Urothelium cell line (cell line): ENCODE data around the gene KLHL36.
"Not testable (repeated sequence)": the region's sequence is repeated elsewhere in the genome, so short reads cannot be mapped to it uniquely, and the experiment has no call there.

Experiments used
- DNase-seq: peaks from one replicate; pipeline ENCODE4 v3.0.0; 2011; ENCODE audit warnings: low spot score, mixed read lengths
- FAIRE-seq: peaks from 2 replicates; lab custom pipeline; 2011; peaks lifted over from hg19 to GRCh38; lab: Jason Lieb, UNC

Gene KLHL36

DNA sequence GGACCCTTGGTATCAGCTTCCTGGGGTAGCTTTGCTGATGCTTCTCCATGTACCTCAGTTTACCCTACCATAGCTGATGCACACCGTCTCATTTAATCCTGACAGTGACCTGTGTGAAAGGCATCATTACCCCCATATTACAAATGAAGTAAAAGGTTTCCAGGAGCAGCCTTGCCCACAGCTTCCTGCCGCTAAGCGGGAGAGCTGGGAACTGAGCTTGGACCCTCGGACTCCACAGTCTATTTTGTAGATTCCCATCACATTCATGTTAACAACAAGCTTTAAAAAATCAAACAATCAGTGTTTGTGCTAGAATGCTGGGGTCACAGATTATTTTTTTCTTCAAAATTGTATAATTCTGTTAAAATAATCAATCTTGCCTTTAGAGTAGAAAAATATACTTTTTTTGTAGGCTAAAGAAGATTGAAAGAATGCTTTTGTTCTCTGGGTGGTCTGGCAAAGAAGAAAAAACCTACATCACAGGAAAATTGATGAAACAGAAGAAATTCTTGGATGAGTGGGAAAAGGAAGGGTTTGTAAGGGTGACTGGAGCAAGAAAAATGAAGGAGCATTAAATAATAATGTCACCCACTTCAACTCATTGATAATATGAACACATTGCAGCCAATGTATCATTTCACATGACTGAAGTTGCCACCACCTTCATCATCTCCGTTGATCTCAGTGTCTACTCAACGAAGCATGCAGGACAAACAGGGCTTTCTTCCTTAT, 41.9 kb downstream of the KLHL36 start:
- no peak for FAIRE-seq
- DNase-seq, result no peak

DNA sequence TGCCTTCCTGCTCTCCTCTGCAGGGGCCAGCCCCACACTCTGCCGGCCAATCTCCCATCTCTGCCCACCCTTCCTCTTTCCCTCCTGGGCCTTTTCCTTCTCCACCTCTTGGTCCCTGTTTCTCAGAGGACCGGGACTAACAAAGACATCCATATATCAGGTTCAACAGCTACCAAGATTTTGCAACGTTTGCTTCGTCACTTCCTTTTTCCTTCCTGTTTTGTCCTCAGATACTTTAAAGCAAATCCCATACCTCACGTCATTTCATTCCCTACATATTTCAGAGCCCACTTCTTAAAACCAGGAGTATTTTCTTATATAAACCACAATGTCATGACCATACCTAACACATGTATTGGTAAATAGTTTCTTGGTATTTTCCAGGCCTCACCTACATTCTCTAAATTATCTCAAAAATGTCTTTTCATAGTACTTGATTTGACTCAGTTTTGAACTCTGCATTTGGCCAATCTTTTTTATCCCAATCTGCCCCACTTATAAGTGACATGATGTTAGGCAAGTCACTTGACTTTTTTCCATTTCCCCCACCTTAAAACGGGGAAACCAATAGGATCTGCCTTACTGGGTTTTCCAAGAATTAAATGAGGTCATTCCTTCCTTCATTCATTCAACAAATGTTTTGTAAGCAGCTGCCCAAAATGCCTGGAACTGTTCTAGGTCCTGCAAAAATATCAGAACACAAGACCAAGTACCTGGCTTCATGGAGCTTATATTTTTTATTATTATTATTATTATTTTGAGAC, 44.3 kb downstream of the KLHL36 start:
- DNase-seq, result no peak
- no peak for FAIRE-seq

DNA sequence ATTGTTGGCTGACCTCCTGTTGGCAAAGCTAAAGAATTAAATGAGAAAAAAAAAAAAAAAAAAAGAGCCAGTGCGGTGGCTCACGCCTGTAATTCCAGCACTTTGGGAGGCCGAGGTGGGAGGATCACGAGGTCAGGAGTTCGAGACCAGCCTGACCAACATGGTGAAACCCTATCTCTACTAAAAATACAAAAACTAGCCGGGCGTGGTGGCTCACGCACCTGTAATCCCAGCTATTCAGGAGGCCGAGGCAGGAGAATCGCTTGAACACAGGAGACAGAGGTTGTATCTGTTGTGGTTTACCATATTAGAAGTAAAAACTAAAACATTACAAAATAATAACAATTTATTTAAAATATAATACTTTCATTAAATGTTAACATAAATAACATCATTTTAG, 45.6 kb downstream of the KLHL36 start:
- FAIRE-seq, DNase-seq: not testable (repeated sequence)

DNA sequence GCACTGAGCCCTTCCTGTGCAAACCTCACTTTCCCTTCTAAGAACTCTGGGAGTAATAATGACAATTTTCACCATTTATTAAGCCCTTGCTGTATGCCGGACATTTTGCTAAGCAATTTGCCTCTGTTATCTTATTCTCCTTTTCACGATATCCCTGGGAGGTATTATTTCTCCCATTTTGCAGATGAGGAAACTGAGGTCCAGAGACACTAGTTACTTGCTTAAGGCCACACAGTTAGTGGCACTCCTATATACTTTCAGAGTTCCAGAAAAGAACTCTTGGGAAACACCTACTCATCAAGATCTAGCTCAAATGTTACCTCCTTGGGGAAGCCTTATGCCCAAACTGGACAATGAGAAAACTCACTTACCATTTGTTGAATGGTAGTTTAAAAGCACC, 46.7 kb downstream of the KLHL36 start:
- DNase-seq (no peak), FAIRE-seq (no peak)

DNA sequence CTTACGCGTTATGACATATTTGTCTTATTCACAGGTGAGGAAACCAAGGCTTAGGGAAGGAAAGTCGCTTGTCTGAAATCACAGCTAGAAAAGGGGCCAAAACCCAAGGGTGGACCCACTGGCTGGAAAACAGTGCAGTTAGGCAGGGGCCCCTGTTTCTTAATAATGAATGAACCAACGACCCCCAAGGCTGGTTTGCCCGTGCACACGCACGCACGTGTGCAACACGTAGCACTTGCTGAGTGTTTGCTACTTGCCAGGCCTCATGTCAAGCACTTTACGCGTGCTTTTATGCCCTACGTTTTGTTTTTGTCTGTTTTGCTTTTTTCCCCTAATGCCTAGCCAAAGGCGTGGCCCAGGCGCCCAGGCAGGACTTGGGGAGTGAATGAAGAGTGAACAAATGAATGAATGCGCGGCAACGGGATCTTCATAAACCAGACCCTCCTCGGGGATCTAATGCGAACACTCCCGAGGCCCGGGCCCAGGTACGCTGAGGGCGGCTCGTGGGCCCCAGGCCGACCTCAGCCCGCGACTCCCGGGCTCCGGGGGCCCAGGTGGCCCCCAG, 50.9 kb downstream of the KLHL36 start:
- DNase-seq (no peak), FAIRE-seq (no peak)

DNA sequence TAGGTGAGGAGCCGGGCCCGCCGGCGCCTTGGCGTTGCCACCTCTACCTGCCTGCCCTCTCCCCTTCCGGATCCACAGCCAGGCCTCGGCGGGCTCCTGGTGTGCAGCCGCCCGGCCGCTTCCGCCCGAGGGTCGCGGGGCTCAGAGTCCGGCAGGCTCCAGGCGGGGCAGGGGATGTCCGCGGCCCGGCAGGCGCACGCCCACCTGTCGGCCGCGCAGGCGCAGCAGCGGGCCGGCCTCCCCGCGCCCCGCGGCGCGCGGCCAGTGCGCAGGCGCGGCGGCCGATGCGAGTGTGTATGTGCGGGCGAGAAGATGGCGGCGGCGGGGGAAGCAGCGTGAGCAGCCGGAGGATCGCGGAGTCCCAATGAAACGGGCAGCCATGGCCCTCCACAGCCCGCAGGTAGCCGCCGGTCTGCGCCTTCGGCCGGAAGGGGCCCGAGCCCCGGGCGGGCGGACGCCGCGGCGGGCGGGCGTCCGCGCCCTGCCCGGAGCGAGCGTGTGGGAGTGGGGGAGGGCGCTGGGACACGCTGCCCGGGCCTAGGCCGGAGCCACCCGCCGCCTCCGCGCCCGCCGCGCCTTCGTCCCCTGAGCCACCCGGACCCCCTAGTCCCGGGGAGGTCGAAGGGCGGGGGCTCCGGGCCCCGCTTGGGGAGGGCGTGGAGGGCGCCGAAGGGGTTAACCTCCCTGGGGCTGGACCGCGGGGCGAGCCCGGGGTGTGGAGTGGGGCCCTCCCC, 51.6 kb downstream of the KLHL36 start, which contains the start of gene USP10:
Gene USP10, plus strand, starts transcription at position 289 of the 734 bp plus-strand sequence. Its CDS starts 91 bp downstream, at position 380.
- DNase-seq (peak; percentile 99), FAIRE-seq (peak; percentile 77)

DNA sequence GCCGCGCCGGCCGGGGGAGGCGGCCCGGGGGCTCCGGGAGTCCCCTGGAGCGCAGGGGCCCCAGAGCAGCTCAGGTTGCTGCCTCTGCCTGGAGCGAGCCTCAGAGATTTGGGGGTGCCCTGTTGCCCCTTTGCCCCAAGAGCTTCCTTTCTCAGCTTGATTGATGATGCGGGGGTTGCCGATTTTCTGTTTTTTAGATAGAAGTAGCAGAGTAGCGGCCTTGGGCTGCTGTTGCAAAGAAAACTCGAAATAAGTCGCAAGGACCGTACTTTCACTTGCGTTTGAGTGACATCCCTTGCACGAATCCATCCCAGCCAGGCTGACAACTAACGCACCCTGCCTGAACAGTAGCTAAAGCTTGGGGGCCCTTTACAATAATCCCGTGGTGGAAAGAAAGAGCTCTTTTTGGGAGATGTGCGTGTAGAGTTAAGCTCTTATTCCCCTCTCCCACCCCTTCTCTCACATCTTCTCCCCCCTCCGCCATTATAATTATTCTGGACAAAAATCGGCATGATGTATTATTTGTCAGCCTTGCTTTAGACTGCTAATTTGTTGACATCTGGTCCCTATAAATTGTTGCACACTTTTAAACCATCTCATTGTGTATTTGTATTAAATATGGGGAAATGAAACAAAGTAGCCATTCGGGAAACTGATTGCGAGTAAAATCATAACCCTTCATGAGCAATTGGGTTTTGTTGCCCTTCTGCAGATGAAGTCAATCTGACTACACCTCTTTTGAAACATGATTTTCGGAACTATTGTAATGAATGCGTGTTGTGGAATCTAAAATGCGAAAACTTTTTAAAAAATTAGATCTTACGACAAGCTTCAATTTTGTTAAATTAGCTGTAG, 52.4 kb downstream of the KLHL36 start:
- DNase-seq (no peak), FAIRE-seq (no peak)

DNA sequence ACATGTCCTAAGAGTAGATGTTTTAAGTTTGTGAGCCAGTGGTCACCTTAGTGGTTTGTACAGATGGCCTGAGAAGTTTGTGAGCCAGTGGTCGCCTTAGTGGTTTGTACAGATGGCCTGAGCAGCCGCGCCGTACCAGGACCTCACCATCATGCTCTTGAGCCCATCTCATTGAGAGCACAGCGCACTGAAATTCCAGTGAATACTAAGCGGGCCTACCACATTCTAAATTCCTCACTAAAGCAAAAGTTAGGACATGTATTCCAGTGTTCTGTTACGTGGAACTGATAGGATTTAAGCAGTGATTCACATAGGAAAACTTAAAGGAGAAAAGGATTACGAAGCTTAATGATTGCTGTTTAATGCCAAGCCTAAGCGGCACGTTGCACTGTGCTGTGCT, 55.4 kb downstream of the KLHL36 start:
- no peak for FAIRE-seq

DNA sequence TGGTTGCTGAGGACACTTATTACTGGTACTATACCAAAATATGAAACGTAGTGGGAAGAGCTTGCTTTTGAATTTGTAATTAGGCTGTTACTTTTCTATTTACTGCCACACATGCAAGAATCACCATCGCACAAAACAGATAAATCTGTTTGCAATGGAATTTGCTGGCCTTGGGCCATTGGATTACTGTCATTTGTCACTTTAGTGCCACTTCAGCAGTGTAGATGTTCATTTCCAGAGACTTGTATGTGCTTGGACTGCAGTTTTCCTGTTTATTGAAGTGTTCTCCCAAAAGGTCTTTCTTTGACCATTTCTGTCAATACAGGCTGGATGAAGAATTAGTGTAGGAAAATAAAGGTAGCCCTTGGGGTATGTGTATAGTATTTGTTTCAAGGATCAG, 55.9 kb downstream of the KLHL36 start:
- FAIRE-seq, result no peak
- no peak for DNase-seq

More for the DNA sequence above, 55.4 kb downstream of the KLHL36 start:
- no peak for DNase-seq

DNA sequence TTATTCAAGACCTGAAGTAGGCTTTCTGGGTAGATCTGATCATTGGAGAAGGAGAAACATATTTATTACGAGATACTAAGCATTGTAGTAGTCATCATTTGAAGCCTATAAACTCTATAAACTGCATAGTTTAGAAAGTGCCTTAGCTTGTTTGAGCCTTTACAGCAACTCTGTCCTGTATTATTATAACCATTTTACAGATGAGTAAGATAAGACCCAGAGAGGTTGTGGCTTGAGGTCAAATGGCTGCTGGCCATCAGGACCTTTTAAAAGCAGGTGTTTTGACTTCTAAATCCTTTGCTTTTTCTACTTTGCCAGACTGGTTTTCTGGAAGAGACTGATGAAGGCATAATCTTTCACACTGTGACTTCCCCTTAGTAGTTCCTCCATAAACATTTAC, 58.5 kb downstream of the KLHL36 start:
- DNase-seq (no peak), FAIRE-seq (no peak)

DNA sequence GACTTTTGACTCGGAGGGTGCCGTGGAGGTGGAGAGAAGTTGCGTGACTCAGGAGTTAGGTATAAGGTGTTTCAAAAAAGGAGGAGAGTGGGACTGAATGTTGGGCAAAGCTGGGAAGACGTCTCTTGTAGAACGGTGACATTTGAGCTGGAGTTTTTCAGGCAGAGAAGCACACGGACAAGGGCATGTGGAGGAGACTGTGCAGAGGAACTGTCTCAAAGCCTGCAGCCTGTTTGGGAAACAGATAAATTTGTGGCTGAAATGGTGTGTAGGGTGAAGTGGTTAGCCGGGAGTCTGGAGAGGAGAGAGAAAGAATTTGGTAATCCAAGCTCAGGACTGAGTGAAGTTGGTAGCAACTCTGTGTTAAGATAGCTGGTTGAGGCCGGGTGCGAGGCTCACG, 61.3 kb downstream of the KLHL36 start:
- DNase-seq (no peak), FAIRE-seq (no peak)

DNA sequence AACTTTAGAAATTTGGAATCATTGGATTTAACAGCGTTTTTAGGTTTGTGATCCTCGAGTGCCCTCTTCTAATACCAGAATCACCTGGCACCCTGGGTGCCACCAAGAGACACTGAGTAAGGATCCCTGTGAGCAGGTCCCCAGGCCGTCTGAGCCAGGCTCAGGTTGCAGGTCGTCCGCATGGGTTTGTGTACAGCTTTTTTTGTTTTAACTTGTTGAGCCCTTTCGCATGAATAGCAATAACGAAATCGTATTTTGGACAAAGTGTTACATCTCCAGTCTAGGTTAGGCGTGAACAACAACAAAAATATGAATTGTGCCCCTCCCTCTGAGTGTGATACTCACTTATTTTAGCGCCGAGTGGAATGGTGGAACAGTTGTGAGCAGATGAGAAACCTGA, 62.4 kb downstream of the KLHL36 start:
- DNase-seq (no peak), FAIRE-seq (no peak)
